HFFc6 (cell line): ENCODE results near the gene STAP2. TPM values are rescaled to one million over a fixed set of nuclear protein-coding genes. Genes with fewer than 3 reads are reported as not detected.

Experiments
- DNase-seq: peaks from one replicate; pipeline ENCODE4 v3.0.0-alpha.2; 2018
- H3K27ac Mint-ChIP-seq: 2 replicates; pipeline ENCODE4 v1.8.0; 2020; ENCODE audit warnings: mild to moderate bottlenecking, mixed read lengths
- H3K27me3 Mint-ChIP-seq: 2 replicates; pipeline ENCODE4 v1.8.0; 2021; ENCODE audit warnings: mild to moderate bottlenecking, moderate library complexity, mixed read lengths; ENCODE audit not compliant: insufficient read depth
- H3K36me3 Mint-ChIP-seq: 2 replicates; pipeline ENCODE4 v1.8.0; 2021; ENCODE audit warnings: low read depth, mixed read lengths
- H3K4me1 Mint-ChIP-seq: 2 replicates; pipeline ENCODE4 v1.8.0; 2020; ENCODE audit warnings: low read depth, mixed read lengths
- H3K4me3 Mint-ChIP-seq: 2 replicates; pipeline ENCODE4 v1.8.0; 2020; ENCODE audit warnings: mild to moderate bottlenecking, moderate library complexity, mixed read lengths
- H3K9me3 Mint-ChIP-seq: 2 replicates; pipeline ENCODE4 v1.8.0; 2020; ENCODE audit warnings: mild to moderate bottlenecking, mixed read lengths
- total RNA-seq, 6 experiments: library from RNA; stranded (reverse); fragmentation: NEBNext Ultra II Directional; extraction: Animal tissue kit (Norgen Biotek cat#: 25700); gene quantifications; 2 replicates in 1 of 6; 3 replicates in 5 of 6; pipeline ENCODE4 v1.2.3, GENCODE V29; 2021
- TF ChIP-seq, protein P1 (sequence below): fragments of 200-600 bp; sonication (generic); IDR thresholded peaks from 2 replicates; pipeline ENCODE4 v1.5.0; 2021; ENCODE audit warnings: antibody characterized with exemption, mild to moderate bottlenecking

Gene STAP2
- total RNA-seq, 6 experiments from 2014 or later, result 0.24 to 2.7 (median 1.9) TPM

DNA sequence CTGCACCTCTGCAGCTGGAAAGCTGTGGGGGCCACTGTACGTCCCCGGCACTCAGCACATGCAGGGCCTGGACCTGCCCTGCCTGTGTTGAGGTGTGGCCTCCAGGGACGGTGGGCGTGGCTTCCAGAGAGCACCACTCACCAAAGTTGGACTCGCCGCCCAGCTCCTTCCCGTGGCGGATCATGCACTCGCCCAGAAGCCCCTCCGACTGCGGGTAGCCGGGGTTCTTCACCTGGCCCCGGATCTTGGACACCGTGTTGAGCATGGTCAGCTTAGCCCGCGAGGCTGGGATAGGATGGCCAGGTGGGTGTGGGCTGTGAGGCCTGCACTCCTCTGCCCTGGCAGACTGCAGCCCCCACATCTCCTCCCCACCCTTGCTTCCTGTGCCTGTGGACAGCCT is 26.7 kb upstream of the STAP2 start:
- no peak overlapping the region for H3K27ac Mint-ChIP-seq
- no peaks in the 10 kb centered on the region for H3K9me3 Mint-ChIP-seq
- DNase-seq, result no peak
- no peaks in the 10 kb centered on the region for H3K4me1 Mint-ChIP-seq
- TF ChIP-seq, protein P1, sequence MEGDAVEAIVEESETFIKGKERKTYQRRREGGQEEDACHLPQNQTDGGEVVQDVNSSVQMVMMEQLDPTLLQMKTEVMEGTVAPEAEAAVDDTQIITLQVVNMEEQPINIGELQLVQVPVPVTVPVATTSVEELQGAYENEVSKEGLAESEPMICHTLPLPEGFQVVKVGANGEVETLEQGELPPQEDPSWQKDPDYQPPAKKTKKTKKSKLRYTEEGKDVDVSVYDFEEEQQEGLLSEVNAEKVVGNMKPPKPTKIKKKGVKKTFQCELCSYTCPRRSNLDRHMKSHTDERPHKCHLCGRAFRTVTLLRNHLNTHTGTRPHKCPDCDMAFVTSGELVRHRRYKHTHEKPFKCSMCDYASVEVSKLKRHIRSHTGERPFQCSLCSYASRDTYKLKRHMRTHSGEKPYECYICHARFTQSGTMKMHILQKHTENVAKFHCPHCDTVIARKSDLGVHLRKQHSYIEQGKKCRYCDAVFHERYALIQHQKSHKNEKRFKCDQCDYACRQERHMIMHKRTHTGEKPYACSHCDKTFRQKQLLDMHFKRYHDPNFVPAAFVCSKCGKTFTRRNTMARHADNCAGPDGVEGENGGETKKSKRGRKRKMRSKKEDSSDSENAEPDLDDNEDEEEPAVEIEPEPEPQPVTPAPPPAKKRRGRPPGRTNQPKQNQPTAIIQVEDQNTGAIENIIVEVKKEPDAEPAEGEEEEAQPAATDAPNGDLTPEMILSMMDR, result no peak
- no peaks in the 10 kb centered on the region for H3K36me3 Mint-ChIP-seq
- no peak overlapping the region for H3K4me3 Mint-ChIP-seq
- H3K27me3 Mint-ChIP-seq, result peaks cover 7% of the 10 kb centered on the region

- peaks cover 7% of the 10 kb centered on the region for H3K27me3 Mint-ChIP-seq
- no peaks in the 10 kb centered on the region for H3K36me3 Mint-ChIP-seq
- TF ChIP-seq, protein P1, result no peak
- H3K4me1 Mint-ChIP-seq, result no peaks in the 10 kb centered on the region
- no peak overlapping the region for H3K4me3 Mint-ChIP-seq
- H3K9me3 Mint-ChIP-seq, result no peaks in the 10 kb centered on the region
- no peak overlapping the region for H3K27ac Mint-ChIP-seq
- no peak for DNase-seq
Measured at GRCh38 chr19:4363571-4364304, 25.1 kb upstream of the STAP2 start.

DNA sequence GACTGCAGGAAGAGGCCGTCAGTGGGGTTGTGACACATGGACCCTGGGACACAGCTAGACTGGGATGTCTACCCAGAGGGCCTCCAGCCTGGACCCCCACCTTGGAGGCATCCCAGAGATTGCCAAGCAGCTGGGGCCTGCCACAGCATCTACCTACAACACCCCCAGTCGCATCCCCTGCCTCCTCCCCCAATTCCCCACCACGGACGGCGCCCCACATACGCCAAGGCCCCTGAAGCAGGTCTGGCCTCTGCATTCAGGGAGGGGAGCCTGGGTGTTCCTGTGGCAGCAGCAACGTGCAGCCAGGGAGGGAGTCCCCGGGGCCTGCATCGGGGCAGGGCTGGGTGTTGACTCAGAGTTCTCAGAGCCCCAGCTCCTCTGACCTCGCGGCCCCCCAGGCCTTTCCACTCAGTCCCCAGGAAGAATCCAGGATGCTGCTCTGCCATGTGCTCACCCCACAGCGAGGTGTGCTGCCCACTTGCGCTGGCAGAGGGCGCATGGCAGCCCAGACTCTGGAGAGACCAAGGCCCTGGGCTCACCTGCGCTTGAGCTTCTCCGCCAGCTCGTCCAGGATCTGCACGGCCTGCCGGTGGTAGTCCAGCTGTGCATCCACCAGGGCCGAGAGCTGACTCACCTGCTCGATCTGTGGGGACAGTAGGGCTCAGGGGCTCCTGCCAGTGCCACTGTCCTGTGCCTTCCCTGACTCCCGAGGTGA is 24.4 kb upstream of the STAP2 start:
- Mint-ChIP-seq H3K9me3 (no peaks in the 10 kb centered on the region), H3K4me3 (no peak overlapping the region), H3K27ac (no peak overlapping the region), H3K4me1 (no peaks in the 10 kb centered on the region), H3K36me3 (no peaks in the 10 kb centered on the region), H3K27me3 (peaks cover 6% of the 10 kb centered on the region)
- DNase-seq, result no peak
- TF ChIP-seq, protein P1, result peak; percentile 58

- no peak overlapping the region for H3K4me3 Mint-ChIP-seq
Measured at GRCh38 chr19:4362101-4362828, 23.6 kb upstream of the STAP2 start.

More at GRCh38 chr19:4362101-4362828, 23.6 kb upstream of the STAP2 start:
- H3K27me3 Mint-ChIP-seq, result peaks cover 4% of the 10 kb centered on the region
- no peak overlapping the region for H3K27ac Mint-ChIP-seq
- no peaks in the 10 kb centered on the region for H3K36me3 Mint-ChIP-seq
- no peaks in the 10 kb centered on the region for H3K4me1 Mint-ChIP-seq
- TF ChIP-seq, protein P1, result no peak
- no peak for DNase-seq
- H3K9me3 Mint-ChIP-seq, result no peaks in the 10 kb centered on the region
